ENCODE data around the gene DHRS7C. TPM values are rescaled to one million over a fixed set of nuclear protein-coding genes. Genes with fewer than 3 reads are reported as not detected.

DHRS7C gene
- total RNA-seq, 1 donor from 2014 or later = not detected

DNA sequence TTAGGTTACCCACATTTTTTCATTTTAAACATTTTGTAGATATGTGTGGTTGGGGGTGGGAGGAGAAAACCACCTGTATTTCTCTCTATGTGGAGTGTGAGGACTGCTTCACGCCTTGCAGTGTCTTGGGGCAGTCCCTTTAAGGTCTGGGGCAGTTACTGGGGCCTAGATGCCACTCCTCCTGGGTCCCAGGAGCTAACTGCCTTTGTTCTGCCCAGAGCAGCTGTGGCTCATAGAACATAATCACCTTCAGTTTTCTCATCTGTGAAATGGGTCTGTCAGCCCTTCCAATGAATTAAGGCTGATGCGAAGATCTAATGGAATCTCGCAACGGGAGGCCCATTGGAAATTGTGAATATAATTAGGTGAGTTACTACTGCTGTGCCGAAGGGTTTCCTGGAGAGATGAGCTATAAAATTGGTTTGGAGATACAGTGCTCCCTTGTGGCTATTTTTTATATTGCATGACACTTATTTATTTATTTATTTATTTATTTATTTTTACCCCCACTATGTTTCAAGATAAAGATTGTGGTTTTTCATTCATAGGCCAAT lies 22.9 kb downstream of the DHRS7C start:
- Histone ChIP-seq H3K9ac (ENCODE audit: low read length) (no peak overlapping the region), H3K9me3 (ENCODE audit: insufficient read depth, low read depth, low read length) (no peaks in the 10 kb centered on the region), H2AFZ (ENCODE audit: low read depth, low read length) (no peak overlapping the region), H4K20me1 (ENCODE audit: insufficient read depth, low read length) (no peaks in the 10 kb centered on the region), H3K36me3 (ENCODE audit: insufficient read depth, low read length) (no peaks in the 10 kb centered on the region), H3K4me3 (ENCODE audit: insufficient read depth, low read depth, low read length) (no peak overlapping the region), H3K79me2 (ENCODE audit: insufficient read depth, low read length) (no peaks in the 10 kb centered on the region), H3K4me2 (ENCODE audit: low read length) (no peak overlapping the region), H3K4me1 (ENCODE audit: insufficient read depth, low read length) (no peaks in the 10 kb centered on the region), H3K27ac (ENCODE audit: low read depth, low read length) (no peak overlapping the region), H3K27me3 (ENCODE audit: insufficient read depth, low read length) (peaks cover 2% of the 10 kb centered on the region)
- H3K4me3 Mint-ChIP-seq (ENCODE audit: unreplicated experiment) = no peak overlapping the region
- no peaks in the 10 kb centered on the region for H3K9me3 Mint-ChIP-seq (ENCODE audit: unreplicated experiment)
- TF ChIP-seq, protein P1, sequence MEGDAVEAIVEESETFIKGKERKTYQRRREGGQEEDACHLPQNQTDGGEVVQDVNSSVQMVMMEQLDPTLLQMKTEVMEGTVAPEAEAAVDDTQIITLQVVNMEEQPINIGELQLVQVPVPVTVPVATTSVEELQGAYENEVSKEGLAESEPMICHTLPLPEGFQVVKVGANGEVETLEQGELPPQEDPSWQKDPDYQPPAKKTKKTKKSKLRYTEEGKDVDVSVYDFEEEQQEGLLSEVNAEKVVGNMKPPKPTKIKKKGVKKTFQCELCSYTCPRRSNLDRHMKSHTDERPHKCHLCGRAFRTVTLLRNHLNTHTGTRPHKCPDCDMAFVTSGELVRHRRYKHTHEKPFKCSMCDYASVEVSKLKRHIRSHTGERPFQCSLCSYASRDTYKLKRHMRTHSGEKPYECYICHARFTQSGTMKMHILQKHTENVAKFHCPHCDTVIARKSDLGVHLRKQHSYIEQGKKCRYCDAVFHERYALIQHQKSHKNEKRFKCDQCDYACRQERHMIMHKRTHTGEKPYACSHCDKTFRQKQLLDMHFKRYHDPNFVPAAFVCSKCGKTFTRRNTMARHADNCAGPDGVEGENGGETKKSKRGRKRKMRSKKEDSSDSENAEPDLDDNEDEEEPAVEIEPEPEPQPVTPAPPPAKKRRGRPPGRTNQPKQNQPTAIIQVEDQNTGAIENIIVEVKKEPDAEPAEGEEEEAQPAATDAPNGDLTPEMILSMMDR (IDR thresholded peaks at IDR 0.05; ENCODE audit: insufficient read depth, low read depth, low read length) = peak; percentile 37
- TF ChIP-seq EZH2 (IDR thresholded peaks at IDR 0.05; ENCODE audit: insufficient read depth, low read length) = no peak
- DNase-seq (ENCODE audit: low read depth) (peak; percentile 1), FAIRE-seq (no peak)
- H3K4me1 Mint-ChIP-seq (ENCODE audit: low read depth, unreplicated experiment) = no peaks in the 10 kb centered on the region
- no peak overlapping the region for H3K27ac Mint-ChIP-seq (ENCODE audit: unreplicated experiment)
- H3K27me3 Mint-ChIP-seq (ENCODE audit: low read depth, unreplicated experiment) = peaks cover 33% of the 10 kb centered on the region
- H3K36me3 Mint-ChIP-seq (ENCODE audit: low read depth, unreplicated experiment) = peaks cover 2% of the 10 kb centered on the region

DNA sequence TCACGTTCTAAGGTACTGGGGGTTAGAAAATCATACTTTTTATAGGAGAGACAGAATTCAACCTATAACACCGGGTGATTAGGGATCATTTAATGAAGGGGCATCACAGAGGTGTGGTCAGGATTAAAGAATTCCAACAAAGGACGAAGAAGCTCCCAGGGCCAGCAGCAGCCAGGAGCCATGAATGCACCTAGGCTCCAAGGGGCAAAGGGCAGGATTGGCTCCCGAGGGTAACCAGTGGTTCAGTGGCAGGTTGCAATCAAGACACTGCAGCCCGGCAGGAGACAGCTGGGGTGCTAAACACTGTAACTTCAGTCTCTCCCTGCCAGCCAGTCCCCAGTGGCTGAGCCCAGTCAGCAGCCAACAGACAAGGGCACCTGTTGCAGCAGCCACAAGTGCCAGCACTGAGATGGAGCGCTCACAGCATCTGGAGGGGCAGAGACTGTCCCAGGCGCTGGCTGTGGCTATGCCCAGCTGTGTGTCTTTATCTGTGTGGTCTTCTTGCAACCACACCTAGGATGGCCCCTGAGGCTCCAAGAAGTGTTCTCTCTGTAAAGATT lies 23.9 kb downstream of the DHRS7C start:
- peaks cover 39% of the 10 kb centered on the region for H3K27me3 Mint-ChIP-seq (ENCODE audit: low read depth, unreplicated experiment)
- no peak for TF ChIP-seq EZH2 (IDR thresholded peaks at IDR 0.05; ENCODE audit: insufficient read depth, low read length)
- TF ChIP-seq, protein P1 (IDR thresholded peaks at IDR 0.05; ENCODE audit: insufficient read depth, low read depth, low read length) = no peak
- Histone ChIP-seq H2AFZ (ENCODE audit: low read depth, low read length) (no peak overlapping the region), H3K4me1 (ENCODE audit: insufficient read depth, low read length) (no peaks in the 10 kb centered on the region), H3K9me3 (ENCODE audit: insufficient read depth, low read depth, low read length) (no peaks in the 10 kb centered on the region), H3K79me2 (ENCODE audit: insufficient read depth, low read length) (no peaks in the 10 kb centered on the region), H3K27me3 (ENCODE audit: insufficient read depth, low read length) (peaks cover 2% of the 10 kb centered on the region), H4K20me1 (ENCODE audit: insufficient read depth, low read length) (no peaks in the 10 kb centered on the region), H3K4me2 (ENCODE audit: low read length) (no peak overlapping the region), H3K27ac (ENCODE audit: low read depth, low read length) (no peak overlapping the region), H3K4me3 (ENCODE audit: insufficient read depth, low read depth, low read length) (no peak overlapping the region), H3K9ac (ENCODE audit: low read length) (no peak overlapping the region), H3K36me3 (ENCODE audit: insufficient read depth, low read length) (no peaks in the 10 kb centered on the region)
- FAIRE-seq (no peak), DNase-seq (ENCODE audit: low read depth) (no peak)
- no peaks in the 10 kb centered on the region for H3K4me1 Mint-ChIP-seq (ENCODE audit: low read depth, unreplicated experiment)
- no peak overlapping the region for H3K4me3 Mint-ChIP-seq (ENCODE audit: unreplicated experiment)
- peaks cover 2% of the 10 kb centered on the region for H3K36me3 Mint-ChIP-seq (ENCODE audit: low read depth, unreplicated experiment)
- H3K27ac Mint-ChIP-seq (ENCODE audit: unreplicated experiment) = no peak overlapping the region
- no peaks in the 10 kb centered on the region for H3K9me3 Mint-ChIP-seq (ENCODE audit: unreplicated experiment)

DNA sequence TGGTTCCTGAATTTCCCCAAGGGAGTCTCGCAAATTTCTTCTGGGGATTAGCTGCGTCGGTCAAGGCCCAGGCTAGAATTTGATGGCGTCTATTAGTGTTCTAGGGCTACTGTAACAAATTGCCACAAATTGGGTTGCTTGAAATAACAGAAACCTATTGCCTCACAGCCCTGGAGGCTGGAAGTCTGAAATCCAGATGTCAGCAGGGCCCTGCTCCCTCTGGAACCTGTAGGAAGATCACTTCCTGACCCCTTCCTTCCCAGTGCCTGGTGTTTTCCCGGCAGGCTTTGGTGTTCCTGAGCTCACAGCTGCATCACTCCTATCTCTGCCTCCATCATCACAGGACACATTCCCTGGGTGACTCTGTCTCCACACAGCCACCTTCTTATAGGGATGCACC lies 24.4 kb downstream of the DHRS7C start:
- Histone ChIP-seq H3K79me2 (ENCODE audit: insufficient read depth, low read length) (no peaks in the 10 kb centered on the region), H2AFZ (ENCODE audit: low read depth, low read length) (no peak overlapping the region), H3K36me3 (ENCODE audit: insufficient read depth, low read length) (no peaks in the 10 kb centered on the region), H3K9me3 (ENCODE audit: insufficient read depth, low read depth, low read length) (no peaks in the 10 kb centered on the region), H3K9ac (ENCODE audit: low read length) (no peak overlapping the region), H3K27me3 (ENCODE audit: insufficient read depth, low read length) (peaks cover 2% of the 10 kb centered on the region), H3K27ac (ENCODE audit: low read depth, low read length) (no peak overlapping the region), H3K4me2 (ENCODE audit: low read length) (no peak overlapping the region), H4K20me1 (ENCODE audit: insufficient read depth, low read length) (no peaks in the 10 kb centered on the region), H3K4me1 (ENCODE audit: insufficient read depth, low read length) (no peaks in the 10 kb centered on the region), H3K4me3 (ENCODE audit: insufficient read depth, low read depth, low read length) (no peak overlapping the region)
- Mint-ChIP-seq H3K27me3 (ENCODE audit: low read depth, unreplicated experiment) (peaks cover 44% of the 10 kb centered on the region), H3K27ac (ENCODE audit: unreplicated experiment) (no peak overlapping the region), H3K4me3 (ENCODE audit: unreplicated experiment) (no peak overlapping the region), H3K9me3 (ENCODE audit: unreplicated experiment) (peaks cover 3% of the 10 kb centered on the region), H3K4me1 (ENCODE audit: low read depth, unreplicated experiment) (no peaks in the 10 kb centered on the region), H3K36me3 (ENCODE audit: low read depth, unreplicated experiment) (peaks cover 2% of the 10 kb centered on the region)
- FAIRE-seq (no peak), DNase-seq (ENCODE audit: low read depth) (no peak)
- TF ChIP-seq, protein P1 (IDR thresholded peaks at IDR 0.05; ENCODE audit: insufficient read depth, low read depth, low read length) = no peak
- no peak for TF ChIP-seq EZH2 (IDR thresholded peaks at IDR 0.05; ENCODE audit: insufficient read depth, low read length)

Measured in astrocyte (in vitro differentiated cells and primary cell).